ENCODE data around the gene ARPC1A. TPM values are rescaled to one million over a fixed set of nuclear protein-coding genes. Genes with fewer than 3 reads are reported as not detected.
A peak's percentile ranks its signal among the peaks of the same experiment; 100 is the strongest.

Gene ARPC1A
- total RNA-seq, 4 donors from 2014 or later = 75.0 to 112 (median 98.3) TPM

DNA sequence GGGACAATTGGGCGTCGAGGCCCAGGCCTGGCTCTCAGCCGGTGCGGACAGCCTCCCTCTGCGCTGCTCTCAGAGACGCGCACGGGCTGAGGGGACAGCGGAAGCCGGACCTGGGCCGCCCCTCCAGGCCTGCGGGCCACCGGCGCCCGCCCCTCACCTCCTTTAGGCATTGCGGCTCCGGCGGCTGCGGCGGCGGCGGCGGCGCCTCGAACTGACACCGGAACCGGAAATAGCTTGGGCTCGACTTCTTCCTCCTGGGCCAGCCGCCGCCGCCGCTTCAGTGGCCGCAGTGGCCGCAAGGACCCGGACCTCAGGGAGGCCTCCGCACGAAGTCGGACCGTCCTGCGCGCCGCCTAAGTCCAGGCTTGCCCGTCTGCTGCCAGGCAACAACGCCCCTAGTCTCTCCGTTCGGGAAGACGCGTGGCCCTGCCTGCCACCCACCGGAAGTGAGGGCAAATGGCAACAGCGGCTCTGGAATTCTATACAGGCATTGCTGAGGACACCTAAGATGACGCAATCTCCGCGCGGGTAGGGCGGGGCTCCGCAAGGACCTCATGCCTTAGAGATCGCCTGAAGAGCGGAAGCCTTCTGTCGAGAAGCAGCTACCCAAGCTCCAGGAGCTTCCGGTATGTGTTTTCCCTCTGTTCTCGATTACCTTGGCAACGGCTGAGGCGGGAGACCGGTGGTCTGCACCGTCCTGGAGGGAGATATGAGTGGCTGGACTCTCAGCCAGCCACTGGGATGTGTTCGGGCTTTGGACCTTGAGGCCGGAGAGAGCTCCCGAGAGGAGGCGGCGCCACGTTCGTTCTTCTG, 82.9 kb downstream of the ARPC1A start, which contains the start of the genes BUD31 and PDAP1:
Gene BUD31, plus strand, starts transcription at position 591 of the 813 bp plus-strand sequence. CDS start 2,124 bp downstream, outside the sequence.
Gene PDAP1, minus strand, starts transcription at position 219 of the 813 bp plus-strand sequence. Its CDS starts 49 bp downstream, at position 170.
- WGBS, 2 donors (ENCODE audit: low coverage in 1 of 2) = 0 to 1% methylated on average over 7 to 13 of the region's 72 CpGs
- Histone ChIP-seq H3K36me3 (peaks cover 0 to 51% of the 10 kb centered on the region in 2 donors), H3K27ac (peak within 1 kb of the TSS; percentile 82 to 97 (median 96)), H3K4me3 (peak within 1 kb of the TSS; percentile 65 to 83), H3K4me1 (peaks cover 3 to 60% (median 21%) of the 10 kb centered on the region in 3 donors), H3K9me3 (no peaks in the 10 kb centered on the region), H3K27me3 (no peaks in the 10 kb centered on the region)
- TF ChIP-seq POLR2AphosphoS5 (IDR thresholded peaks at IDR 0.05) (peak; percentile 88), EP300 (IDR thresholded peaks at IDR 0.05) (no peak), POLR2A (IDR thresholded peaks at IDR 0.05) (peak; percentile 49 to 54)
- TF ChIP-seq, protein P1, sequence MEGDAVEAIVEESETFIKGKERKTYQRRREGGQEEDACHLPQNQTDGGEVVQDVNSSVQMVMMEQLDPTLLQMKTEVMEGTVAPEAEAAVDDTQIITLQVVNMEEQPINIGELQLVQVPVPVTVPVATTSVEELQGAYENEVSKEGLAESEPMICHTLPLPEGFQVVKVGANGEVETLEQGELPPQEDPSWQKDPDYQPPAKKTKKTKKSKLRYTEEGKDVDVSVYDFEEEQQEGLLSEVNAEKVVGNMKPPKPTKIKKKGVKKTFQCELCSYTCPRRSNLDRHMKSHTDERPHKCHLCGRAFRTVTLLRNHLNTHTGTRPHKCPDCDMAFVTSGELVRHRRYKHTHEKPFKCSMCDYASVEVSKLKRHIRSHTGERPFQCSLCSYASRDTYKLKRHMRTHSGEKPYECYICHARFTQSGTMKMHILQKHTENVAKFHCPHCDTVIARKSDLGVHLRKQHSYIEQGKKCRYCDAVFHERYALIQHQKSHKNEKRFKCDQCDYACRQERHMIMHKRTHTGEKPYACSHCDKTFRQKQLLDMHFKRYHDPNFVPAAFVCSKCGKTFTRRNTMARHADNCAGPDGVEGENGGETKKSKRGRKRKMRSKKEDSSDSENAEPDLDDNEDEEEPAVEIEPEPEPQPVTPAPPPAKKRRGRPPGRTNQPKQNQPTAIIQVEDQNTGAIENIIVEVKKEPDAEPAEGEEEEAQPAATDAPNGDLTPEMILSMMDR (IDR thresholded peaks at IDR 0.05) = peak in 3 of 4 experiments; percentile 12 to 55 (median 53)
- peak; percentile 95 for ATAC-seq

- Histone ChIP-seq H3K4me1 (peaks cover 3 to 54% (median 21%) of the 10 kb centered on the region in 3 donors), H3K27me3 (no peaks in the 10 kb centered on the region), H3K4me3 (peak overlapping the region; percentile 65 to 83), H3K9me3 (no peaks in the 10 kb centered on the region), H3K36me3 (peaks cover 0 to 51% of the 10 kb centered on the region in 2 donors), H3K27ac (peak overlapping the region; percentile 82 to 97 (median 96))
- 0% methylated on average over 11 to 18 of the region's 18 CpGs for WGBS, 2 donors (ENCODE audit: low coverage in 1 of 2)
- TF ChIP-seq POLR2AphosphoS5 (IDR thresholded peaks at IDR 0.05) = no peak
- TF ChIP-seq, protein P1 (IDR thresholded peaks at IDR 0.05) = peak in 1 of 4 experiments; percentile 2
- no peak for TF ChIP-seq POLR2A (IDR thresholded peaks at IDR 0.05)
- no peak for ATAC-seq
Measured at GRCh38 chr7:99409192-99409572, 83.5 kb downstream of the ARPC1A start.

DNA sequence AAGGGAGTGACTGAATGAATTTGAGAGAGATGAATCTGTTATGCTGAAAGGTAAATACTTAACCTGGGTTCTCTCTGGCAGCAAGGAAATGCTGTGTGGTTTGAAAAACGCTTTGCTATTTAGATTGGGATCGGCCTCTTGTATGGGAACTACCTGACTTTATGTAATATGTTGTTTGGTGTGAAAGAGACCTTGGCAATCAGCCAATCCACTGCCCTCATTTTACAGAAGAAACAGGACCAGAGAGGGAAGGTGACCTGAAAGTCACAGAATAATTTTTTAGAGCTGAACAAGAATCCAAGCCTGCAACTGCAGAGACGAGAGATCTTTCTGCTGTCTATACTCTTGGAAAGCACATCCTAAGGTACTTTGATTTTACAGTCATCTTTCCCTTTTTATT, 84.1 kb downstream of the ARPC1A start:
- no peak for TF ChIP-seq POLR2A (IDR thresholded peaks at IDR 0.05)
- no peak for TF ChIP-seq EP300 (IDR thresholded peaks at IDR 0.05)
- no peak for TF ChIP-seq POLR2AphosphoS5 (IDR thresholded peaks at IDR 0.05)
- TF ChIP-seq, protein P1 (IDR thresholded peaks at IDR 0.05) = no peak
- WGBS, 2 donors (ENCODE audit: low coverage in 1 of 2) = 22 to 41% methylated on average over 2 to 3 of the region's 3 CpGs
- no peak for ATAC-seq
- Histone ChIP-seq H3K27ac (peak overlapping the region; percentile 82 to 97 (median 96)), H3K27me3 (no peaks in the 10 kb centered on the region), H3K4me3 (peak overlapping the region; percentile 65 to 83), H3K9me3 (no peaks in the 10 kb centered on the region), H3K4me1 (peaks cover 3 to 48% (median 21%) of the 10 kb centered on the region in 3 donors), H3K36me3 (peaks cover 0 to 51% of the 10 kb centered on the region in 2 donors)

GRCh38 chr7:99410635-99411034, 84.9 kb downstream of the ARPC1A start:
- Histone ChIP-seq H3K36me3 (peaks cover 0 to 56% of the 10 kb centered on the region in 2 donors), H3K9me3 (no peaks in the 10 kb centered on the region), H3K4me3 (no peak overlapping the region), H3K27me3 (no peaks in the 10 kb centered on the region), H3K4me1 (peaks cover 3 to 48% (median 21%) of the 10 kb centered on the region in 3 donors), H3K27ac (no peak overlapping the region)
- WGBS, 2 donors (ENCODE audit: low coverage in 1 of 2) = 90 to 100% methylated on average over 2 of the region's 2 CpGs
- no peak for ATAC-seq
- TF ChIP-seq POLR2A (IDR thresholded peaks at IDR 0.05) (no peak), EP300 (IDR thresholded peaks at IDR 0.05) (no peak), POLR2AphosphoS5 (IDR thresholded peaks at IDR 0.05) (no peak)
- TF ChIP-seq, protein P1 (IDR thresholded peaks at IDR 0.05) = no peak
